Lower lobe of right lung (tissue), 2 donors: ENCODE results near the gene TRPV4. TPM values are rescaled to one million over a fixed set of nuclear protein-coding genes. Genes with fewer than 3 reads are reported as not detected.
"Not testable (repeated sequence)": the region's sequence is repeated elsewhere in the genome, so short reads cannot be mapped to it uniquely, and the experiment has no call there.

Source experiments
- ATAC-seq, 2 donors: fragments of 200-7000 bp; cut with Tn5 transposase; one replicate each; pipeline ENCODE4 v1.9.1; 2020 to 2022; ENCODE audit warnings: mild to moderate bottlenecking in 2 of 2, moderate library complexity in 2 of 2
- DNase-seq: peaks from one replicate; pipeline ENCODE4 v3.0.0-alpha.2; 2020
- H3K27ac ChIP-seq: fragments of 200-600 bp; one replicate; pipeline ENCODE4 v1.8.0; 2022
- H3K27me3 ChIP-seq: fragments of 200-600 bp; one replicate; pipeline ENCODE4 v1.8.0; 2022; ENCODE audit warnings: low read depth
- H3K36me3 ChIP-seq: fragments of 200-600 bp; one replicate; pipeline ENCODE4 v1.8.0; 2022; ENCODE audit warnings: mild to moderate bottlenecking
- H3K4me1 ChIP-seq: fragments of 200-600 bp; one replicate; pipeline ENCODE4 v1.8.0; 2022
- H3K4me3 ChIP-seq: fragments of 200-600 bp; one replicate; pipeline ENCODE4 v1.8.0; 2022; ENCODE audit warnings: mild to moderate bottlenecking
- H3K9me3 ChIP-seq: fragments of 200-600 bp; one replicate; pipeline ENCODE4 v1.8.0; 2022
- intact Hi-C: fragments of 100-400 bp; cut with DNase I; formaldehyde crosslinking; loops from one replicate; pipeline ENCODE4 v1.11.0; 2022
- total RNA-seq: library from RNA; stranded (reverse); fragmentation: NEBNext Ultra II Directional; extraction: Animal tissue kit (Norgen Biotek cat#: 25700); gene quantifications from one replicate; pipeline ENCODE4 v1.2.1, GENCODE V29; 2021
- TF ChIP-seq, protein P1 (sequence below): fragments of 200-600 bp; IDR thresholded peaks from one replicate; pipeline ENCODE4 v1.8.0; 2022; ENCODE audit warnings: antibody characterized with exemption, mild to moderate bottlenecking
- donor health status: DM: no; HTN: yes; CAD: no; lungs with severe emphysema.

Gene TRPV4
- total RNA-seq, 1 donor from 2014 or later: 7.7 TPM

GRCh38 chr12:109863847-109864712 is 30.9 kb upstream of the TRPV4 start:
- TF ChIP-seq, protein P1, sequence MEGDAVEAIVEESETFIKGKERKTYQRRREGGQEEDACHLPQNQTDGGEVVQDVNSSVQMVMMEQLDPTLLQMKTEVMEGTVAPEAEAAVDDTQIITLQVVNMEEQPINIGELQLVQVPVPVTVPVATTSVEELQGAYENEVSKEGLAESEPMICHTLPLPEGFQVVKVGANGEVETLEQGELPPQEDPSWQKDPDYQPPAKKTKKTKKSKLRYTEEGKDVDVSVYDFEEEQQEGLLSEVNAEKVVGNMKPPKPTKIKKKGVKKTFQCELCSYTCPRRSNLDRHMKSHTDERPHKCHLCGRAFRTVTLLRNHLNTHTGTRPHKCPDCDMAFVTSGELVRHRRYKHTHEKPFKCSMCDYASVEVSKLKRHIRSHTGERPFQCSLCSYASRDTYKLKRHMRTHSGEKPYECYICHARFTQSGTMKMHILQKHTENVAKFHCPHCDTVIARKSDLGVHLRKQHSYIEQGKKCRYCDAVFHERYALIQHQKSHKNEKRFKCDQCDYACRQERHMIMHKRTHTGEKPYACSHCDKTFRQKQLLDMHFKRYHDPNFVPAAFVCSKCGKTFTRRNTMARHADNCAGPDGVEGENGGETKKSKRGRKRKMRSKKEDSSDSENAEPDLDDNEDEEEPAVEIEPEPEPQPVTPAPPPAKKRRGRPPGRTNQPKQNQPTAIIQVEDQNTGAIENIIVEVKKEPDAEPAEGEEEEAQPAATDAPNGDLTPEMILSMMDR: no peak
- Histone ChIP-seq H3K4me3 (no peak overlapping the region), H3K27me3 (no peaks in the 10 kb centered on the region), H3K36me3 (peaks cover 11% of the 10 kb centered on the region), H3K9me3 (no peaks in the 10 kb centered on the region), H3K27ac (peak overlapping the region; percentile 76), H3K4me1 (peaks cover 33% of the 10 kb centered on the region)
- DNase-seq: no peak
- intact Hi-C loops: no loop called here
- ATAC-seq: peak; percentile 93 to 94

- H3K27me3 ChIP-seq, DNase-seq, H3K9me3 ChIP-seq, H3K27ac ChIP-seq, ATAC-seq, intact Hi-C loops, H3K4me3 ChIP-seq: not testable (repeated sequence)
- Histone ChIP-seq H3K36me3 (peaks cover 24% of the 10 kb centered on the region), H3K4me1 (peaks cover 23% of the 10 kb centered on the region)
Measured at GRCh38 chr12:109862491-109862890, 29.3 kb upstream of the TRPV4 start.

GRCh38 chr12:109861689-109862314 is 28.6 kb upstream of the TRPV4 start:
- no peak for ATAC-seq
- Histone ChIP-seq H3K9me3 (no peaks in the 10 kb centered on the region), H3K27me3 (no peaks in the 10 kb centered on the region), H3K4me1 (peaks cover 23% of the 10 kb centered on the region), H3K27ac (no peak overlapping the region), H3K4me3 (no peak overlapping the region), H3K36me3 (peaks cover 31% of the 10 kb centered on the region)
- no peak for DNase-seq
- TF ChIP-seq, protein P1: no peak
- intact Hi-C loops: no loop called here

GRCh38 chr12:109860977-109861376 is 27.8 kb upstream of the TRPV4 start:
- Histone ChIP-seq H3K27ac (no peak overlapping the region), H3K4me1 (peaks cover 23% of the 10 kb centered on the region), H3K36me3 (peaks cover 39% of the 10 kb centered on the region), H3K4me3 (no peak overlapping the region), H3K9me3 (no peaks in the 10 kb centered on the region), H3K27me3 (no peaks in the 10 kb centered on the region)
- TF ChIP-seq, protein P1: no peak
- intact Hi-C loops: no loop called here
- DNase-seq (no peak), ATAC-seq (no peak)

- intact Hi-C loops: no loop called here
- Histone ChIP-seq H3K4me1 (peaks cover 3% of the 10 kb centered on the region), H3K36me3 (peaks cover 61% of the 10 kb centered on the region), H3K9me3 (no peaks in the 10 kb centered on the region), H3K27me3 (no peaks in the 10 kb centered on the region), H3K27ac (no peak overlapping the region), H3K4me3 (no peak overlapping the region)
- ATAC-seq (no peak), DNase-seq (no peak)
- TF ChIP-seq, protein P1: no peak
Measured at GRCh38 chr12:109858764-109859163, 25.6 kb upstream of the TRPV4 start.

DNA sequence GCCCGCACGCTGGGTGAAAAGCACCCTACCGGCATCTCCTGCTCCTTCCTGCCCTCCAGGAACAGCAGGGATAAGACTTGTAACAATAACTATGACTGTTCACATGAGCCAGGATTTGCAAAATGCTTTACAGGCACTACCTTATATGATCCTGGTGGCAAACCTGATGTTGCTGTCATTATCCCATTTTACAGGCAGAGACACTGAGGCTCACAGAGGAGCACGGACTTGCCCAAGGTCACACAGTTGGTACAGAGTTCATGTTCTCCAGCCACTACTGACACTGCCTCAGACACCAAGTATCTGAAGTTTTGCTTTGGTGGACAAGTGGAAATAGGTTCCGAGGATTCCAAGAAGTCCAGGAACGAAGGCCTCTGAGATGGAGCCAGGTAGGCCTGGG is 24.5 kb upstream of the TRPV4 start:
- DNase-seq (no peak), ATAC-seq (no peak)
- intact Hi-C loops: no loop called here
- Histone ChIP-seq H3K36me3 (peaks cover 62% of the 10 kb centered on the region), H3K4me3 (no peak overlapping the region), H3K4me1 (no peaks in the 10 kb centered on the region), H3K27ac (no peak overlapping the region), H3K9me3 (no peaks in the 10 kb centered on the region), H3K27me3 (no peaks in the 10 kb centered on the region)
- TF ChIP-seq, protein P1: no peak
